NCI-H1105 treated with DMSO at 0.1 percent for 48 hours (cell line): Measurements from ENCODE around the gene IFI35.
"Not testable (repeated sequence)": the region's sequence is repeated elsewhere in the genome, so short reads cannot be mapped to it uniquely, and the experiment has no call there.

Source experiments
- DNase-seq: peaks from one replicate; lab custom pipeline; 2025; lab: John Stamatoyannopoulos, UW

IFI35 gene

GRCh38 chr17:43006639-43007551 lies at the start of gene IFI35:
Gene IFI35, plus strand, starts transcription at chr17:43006784. Its CDS starts 164 bp downstream, at chr17:43006948.
- DNase-seq, result no peak

GRCh38 chr17:42964161-42964932 lies 42.2 kb upstream of the IFI35 start, which contains the start of gene AARSD1:
Gene AARSD1, minus strand, starts transcription at chr17:42964454. Its CDS starts 14 bp downstream, at chr17:42964440.
- peak; percentile 83 for DNase-seq

GRCh38 chr17:42967925-42968324 lies 38.7 kb upstream of the IFI35 start:
- DNase-seq, result no peak

- DNase-seq, result peak; percentile 1
These were observed 37.5 kb upstream of the IFI35 start for GRCh38 chr17:42969001-42969581.

GRCh38 chr17:42971589-42971988 lies 35.0 kb upstream of the IFI35 start:
- DNase-seq, result no peak

GRCh38 chr17:42973323-42973722 lies 33.3 kb upstream of the IFI35 start:
- DNase-seq, result not testable (repeated sequence)

GRCh38 chr17:42975265-42975664 lies 31.3 kb upstream of the IFI35 start:
- no peak for DNase-seq

GRCh38 chr17:42975701-42976100 lies 30.9 kb upstream of the IFI35 start:
- DNase-seq, result not testable (repeated sequence)

GRCh38 chr17:42979511-42980273 lies 26.9 kb upstream of the IFI35 start, which contains the start of gene PTGES3L:
Gene PTGES3L, minus strand, starts transcription at chr17:42980080. Its CDS starts 27 bp downstream, at chr17:42980053.
- peak; percentile 65 for DNase-seq

GRCh38 chr17:42980274-42980765 lies 26.3 kb upstream of the IFI35 start, which contains the start of gene RUNDC1:
Gene RUNDC1, plus strand, starts transcription at chr17:42980565. Its CDS starts 12 bp downstream, at chr17:42980577.
- peak; percentile 82 for DNase-seq

GRCh38 chr17:42980766-42981397 lies 25.7 kb upstream of the IFI35 start:
- peak; percentile 45 for DNase-seq

GRCh38 chr17:42982266-42982665 lies 24.3 kb upstream of the IFI35 start:
- no peak for DNase-seq

GRCh38 chr17:42985225-42985624 lies 21.4 kb upstream of the IFI35 start:
- no peak for DNase-seq

- no peak for DNase-seq
These were observed 17.4 kb upstream of the IFI35 start for GRCh38 chr17:42989141-42989540.

GRCh38 chr17:42989726-42990652 lies 16.6 kb upstream of the IFI35 start:
- no peak for DNase-seq

GRCh38 chr17:42991471-42991870 lies 15.1 kb upstream of the IFI35 start:
- no peak for DNase-seq

GRCh38 chr17:42992872-42993271 lies 13.7 kb upstream of the IFI35 start:
- no peak for DNase-seq

GRCh38 chr17:42993913-42994312 lies 12.7 kb upstream of the IFI35 start:
- DNase-seq, result not testable (repeated sequence)

- DNase-seq, result peak; percentile 11
These were observed 9.1 kb upstream of the IFI35 start for GRCh38 chr17:42997390-42997983.
